ENCODE results near the gene TTC31.

TTC31 gene

GRCh38 chr2:74499267-74499939 lies 16.5 kb downstream of the TTC31 start, which contains the start of gene LBX2:
TSS of gene LBX2 (minus strand) at chr2:74499603. CDS start at chr2:74499537, 66 bp downstream.
- no peak for DNase-seq (ENCODE audit: extremely low spot score)
- TF ChIP-seq CTCF (IDR thresholded peaks at IDR 0.05; ENCODE audit: control extremely low read depth, extremely low read depth, low read depth, missing control alignments) = no peak
- POLR2A ChIA-PET = interaction anchor here (0.5 kb wide), 1 partner anchor 48 kb away, joined by 4 read pairs; no protein-coding TSS in a partner anchor
- CTCF ChIA-PET = interaction anchor here (1.0 to 2.5 kb wide), 5 partner anchors 9 to 86 kb away, joined by 3 to 11 read pairs (median 7); partner anchors contain the start of genes CCDC142 and TTC31

GRCh38 chr2:74499940-74500577 lies 17.2 kb downstream of the TTC31 start:
- DNase-seq (ENCODE audit: extremely low spot score) = no peak
- CTCF ChIA-PET = interaction anchor here (0.9 to 2.5 kb wide), 10 partner anchors 10 to 86 kb away, joined by 3 to 11 read pairs (median 4); partner anchors contain the start of genes CCDC142 and TTC31
- POLR2A ChIA-PET = interaction anchor here (0.5 to 0.6 kb wide), 2 partner anchors 49 to 319 kb away, joined by 3 to 4 read pairs; no protein-coding TSS in a partner anchor
- TF ChIP-seq CTCF (IDR thresholded peaks at IDR 0.05; ENCODE audit: control extremely low read depth, extremely low read depth, low read depth, missing control alignments) = no peak

GRCh38 chr2:74500578-74500946 lies 17.7 kb downstream of the TTC31 start:
- CTCF ChIA-PET = interaction anchor here (0.8 to 2.5 kb wide), 12 partner anchors 11 to 97 kb away, joined by 3 to 11 read pairs (median 4); partner anchors contain the start of genes CCDC142 and TTC31
- POLR2A ChIA-PET = interaction anchor here (0.6 to 1.2 kb wide), 3 partner anchors 11 to 319 kb away, joined by 3 read pairs; no protein-coding TSS in a partner anchor
- TF ChIP-seq CTCF (IDR thresholded peaks at IDR 0.05; ENCODE audit: control extremely low read depth, extremely low read depth, low read depth, missing control alignments) = no peak
- DNase-seq (ENCODE audit: extremely low spot score) = no peak

DNA sequence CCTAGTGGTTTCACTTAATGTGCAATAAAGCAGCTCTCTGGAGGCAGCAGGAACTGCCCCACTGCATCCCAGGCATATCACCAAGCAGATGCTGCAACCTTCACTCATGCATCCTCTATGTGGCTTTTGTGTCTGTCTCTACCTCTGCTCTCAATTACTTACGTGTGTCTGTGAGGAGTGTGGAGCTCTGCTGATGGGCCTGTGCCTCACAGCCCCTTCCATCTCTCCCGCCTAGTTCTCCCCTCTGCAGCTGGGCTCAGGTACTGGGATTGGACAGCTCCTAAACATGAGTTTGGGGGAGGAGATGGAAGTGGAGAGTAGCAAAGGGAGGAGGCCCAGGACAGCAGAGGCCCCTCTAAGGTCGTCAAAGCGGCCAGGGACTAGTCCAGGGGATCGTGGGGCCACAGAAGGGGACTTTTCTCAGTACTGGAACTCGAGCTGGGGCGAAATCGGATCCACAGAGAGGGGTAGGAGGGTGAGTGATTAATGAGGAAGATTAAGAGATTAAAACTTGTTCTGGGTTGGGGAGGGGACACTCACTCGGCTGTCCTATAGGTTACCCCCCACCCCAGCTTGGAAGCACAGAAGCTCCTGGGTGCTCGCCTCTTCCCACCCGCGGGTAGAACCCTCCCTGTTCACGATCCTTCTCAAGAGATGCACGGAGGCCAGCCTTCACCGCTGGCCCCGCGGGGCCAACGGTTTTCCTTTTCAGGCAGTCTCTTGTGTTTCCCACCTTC lies 18.6 kb downstream of the TTC31 start:
- TF ChIP-seq CTCF (IDR thresholded peaks at IDR 0.05; ENCODE audit: control extremely low read depth, extremely low read depth, low read depth, missing control alignments) = no peak
- ChIA-PET POLR2A (interaction anchor here (0.7 to 1.2 kb wide), 2 partner anchors 12 to 29 kb away, joined by 3 read pairs; no protein-coding TSS in a partner anchor), CTCF (interaction anchor here (0.8 to 2.5 kb wide), 10 partner anchors 12 to 96 kb away, joined by 3 to 11 read pairs (median 4); partner anchors contain the start of genes CCDC142 and TTC31)
- DNase-seq (ENCODE audit: extremely low spot score) = no peak

DNA sequence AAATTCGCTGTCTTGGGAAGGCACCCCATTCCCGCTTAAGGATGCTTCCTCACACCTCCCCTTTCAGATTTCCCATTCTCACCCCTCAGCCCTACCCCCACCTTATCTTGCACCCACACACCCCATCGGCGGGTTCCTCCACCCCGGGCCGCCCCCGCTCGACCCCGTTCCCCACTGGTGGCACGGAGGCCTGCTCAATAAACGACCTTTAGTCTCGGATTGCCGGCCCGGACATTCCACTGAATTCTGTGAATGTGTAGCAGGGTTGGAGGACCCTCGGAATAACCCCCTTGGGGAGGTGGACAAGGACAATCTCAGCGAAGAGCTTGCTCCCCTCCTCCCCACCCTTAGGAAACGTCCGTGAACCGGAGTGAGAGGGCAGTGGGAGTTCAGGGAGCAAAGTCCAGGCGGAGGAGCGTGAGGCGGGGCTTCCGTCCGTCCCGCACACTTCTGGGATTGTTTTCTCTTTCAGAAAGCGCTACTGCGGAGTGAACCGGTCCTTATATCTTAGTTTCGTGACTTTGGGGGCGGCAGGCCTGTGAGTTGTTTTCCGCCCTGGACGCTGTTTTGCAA lies 19.4 kb downstream of the TTC31 start:
- no peak for TF ChIP-seq CTCF (IDR thresholded peaks at IDR 0.05; ENCODE audit: control extremely low read depth, extremely low read depth, low read depth, missing control alignments)
- ChIA-PET POLR2A (no interaction called here), CTCF (interaction anchor here (1.1 to 3.0 kb wide), 6 partner anchors 17 to 72 kb away, joined by 3 to 20 read pairs (median 4); partner anchors contain the start of genes AUP1 and HTRA2)
- DNase-seq (ENCODE audit: extremely low spot score) = peak; percentile 43

Data from GM10248 (cell line).